GM12872 (cell line): ENCODE results near the gene GORASP2.

Source experiments
- CTCF ChIP-seq: IDR thresholded peaks from 3 replicates; pipeline ENCODE4 v1.5.1; 2011; ENCODE audit warnings: low read depth, mild to moderate bottlenecking, low read length, moderate library complexity; ENCODE audit not compliant: insufficient read depth

Gene GORASP2

GRCh38 chr2:170975127-170975942 is 46.3 kb downstream of the GORASP2 start:
- no peak for TF ChIP-seq CTCF

- no peak for TF ChIP-seq CTCF
Measured at GRCh38 chr2:170975943-170976270, 46.9 kb downstream of the GORASP2 start.

- TF ChIP-seq CTCF = no peak
Measured at GRCh38 chr2:170984079-170984478, 55.0 kb downstream of the GORASP2 start.

GRCh38 chr2:170985407-170985806 is 56.4 kb downstream of the GORASP2 start:
- no peak for TF ChIP-seq CTCF

GRCh38 chr2:170986566-170987258 is 57.7 kb downstream of the GORASP2 start:
- no peak for TF ChIP-seq CTCF

- no peak for TF ChIP-seq CTCF
Measured at GRCh38 chr2:170991398-170992182, 62.5 kb downstream of the GORASP2 start.

GRCh38 chr2:170996316-170996715 is 67.3 kb downstream of the GORASP2 start:
- TF ChIP-seq CTCF = no peak
